ENCODE measurements around the gene CD44. TPM values are rescaled to one million over a fixed set of nuclear protein-coding genes. Genes with fewer than 3 reads are reported as not detected.

CD44 gene
- total RNA-seq, 1 donor from 2014 or later, result 155 TPM

DNA sequence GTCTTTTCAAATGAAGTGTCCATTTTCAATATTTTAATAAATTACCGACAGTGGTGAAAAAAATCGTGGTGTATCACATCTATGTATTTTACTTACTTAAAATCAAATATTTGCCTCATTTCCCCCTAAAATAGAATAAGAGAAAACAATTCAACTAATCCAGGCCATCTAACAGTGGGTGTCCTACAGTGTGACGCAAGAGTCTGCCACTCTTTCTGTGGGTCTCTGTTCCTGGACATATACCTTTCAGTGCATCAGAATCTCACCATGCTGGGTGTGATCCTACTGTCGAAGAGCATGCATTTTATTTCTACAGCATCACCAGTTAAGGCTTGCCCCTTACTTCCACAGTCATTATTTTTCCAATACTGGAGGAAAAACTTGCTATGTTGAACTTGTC lies 111.2 kb downstream of the CD44 start:
- no peaks in the 10 kb centered on the region for H3K27me3 Mint-ChIP-seq (ENCODE audit: unreplicated experiment)
- DNase-seq (ENCODE audit: low spot score), result no peak
- no peaks in the 10 kb centered on the region for H3K9me3 Mint-ChIP-seq (ENCODE audit: unreplicated experiment)
- H3K4me1 Mint-ChIP-seq (ENCODE audit: unreplicated experiment), result peaks cover 4% of the 10 kb centered on the region
- H3K36me3 Mint-ChIP-seq (ENCODE audit: low read depth, unreplicated experiment), result no peaks in the 10 kb centered on the region
- TF ChIP-seq, protein P1, sequence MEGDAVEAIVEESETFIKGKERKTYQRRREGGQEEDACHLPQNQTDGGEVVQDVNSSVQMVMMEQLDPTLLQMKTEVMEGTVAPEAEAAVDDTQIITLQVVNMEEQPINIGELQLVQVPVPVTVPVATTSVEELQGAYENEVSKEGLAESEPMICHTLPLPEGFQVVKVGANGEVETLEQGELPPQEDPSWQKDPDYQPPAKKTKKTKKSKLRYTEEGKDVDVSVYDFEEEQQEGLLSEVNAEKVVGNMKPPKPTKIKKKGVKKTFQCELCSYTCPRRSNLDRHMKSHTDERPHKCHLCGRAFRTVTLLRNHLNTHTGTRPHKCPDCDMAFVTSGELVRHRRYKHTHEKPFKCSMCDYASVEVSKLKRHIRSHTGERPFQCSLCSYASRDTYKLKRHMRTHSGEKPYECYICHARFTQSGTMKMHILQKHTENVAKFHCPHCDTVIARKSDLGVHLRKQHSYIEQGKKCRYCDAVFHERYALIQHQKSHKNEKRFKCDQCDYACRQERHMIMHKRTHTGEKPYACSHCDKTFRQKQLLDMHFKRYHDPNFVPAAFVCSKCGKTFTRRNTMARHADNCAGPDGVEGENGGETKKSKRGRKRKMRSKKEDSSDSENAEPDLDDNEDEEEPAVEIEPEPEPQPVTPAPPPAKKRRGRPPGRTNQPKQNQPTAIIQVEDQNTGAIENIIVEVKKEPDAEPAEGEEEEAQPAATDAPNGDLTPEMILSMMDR (IDR thresholded peaks at IDR 0.05; ENCODE audit: unreplicated experiment), result no peak
- H3K27ac Mint-ChIP-seq (ENCODE audit: unreplicated experiment), result no peak overlapping the region
- no peak overlapping the region for H3K4me3 Mint-ChIP-seq (ENCODE audit: unreplicated experiment)

DNA sequence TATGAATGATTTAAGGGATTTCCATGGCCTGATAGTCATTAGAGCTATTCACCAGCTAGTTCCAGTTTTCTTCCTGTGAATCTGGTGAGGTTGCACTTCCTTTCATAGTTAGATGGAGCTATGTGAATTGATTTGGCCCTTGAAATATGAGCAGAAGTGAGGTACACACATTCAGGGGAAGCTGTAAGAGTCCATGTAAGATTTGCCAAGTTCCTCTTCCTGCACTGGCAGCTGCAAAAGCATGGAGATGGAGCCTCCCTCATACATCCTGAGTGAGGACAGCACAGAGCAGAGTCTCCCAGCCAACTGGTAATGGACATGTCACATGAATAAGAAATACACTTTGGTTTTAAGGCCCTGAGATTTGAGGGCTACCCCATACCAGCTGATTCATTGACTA lies 111.7 kb downstream of the CD44 start:
- TF ChIP-seq, protein P1 (IDR thresholded peaks at IDR 0.05; ENCODE audit: unreplicated experiment), result no peak
- Mint-ChIP-seq H3K36me3 (ENCODE audit: low read depth, unreplicated experiment) (no peaks in the 10 kb centered on the region), H3K27ac (ENCODE audit: unreplicated experiment) (no peak overlapping the region), H3K4me3 (ENCODE audit: unreplicated experiment) (no peak overlapping the region), H3K9me3 (ENCODE audit: unreplicated experiment) (no peaks in the 10 kb centered on the region), H3K4me1 (ENCODE audit: unreplicated experiment) (peaks cover 4% of the 10 kb centered on the region), H3K27me3 (ENCODE audit: unreplicated experiment) (no peaks in the 10 kb centered on the region)
- no peak for DNase-seq (ENCODE audit: low spot score)

DNA sequence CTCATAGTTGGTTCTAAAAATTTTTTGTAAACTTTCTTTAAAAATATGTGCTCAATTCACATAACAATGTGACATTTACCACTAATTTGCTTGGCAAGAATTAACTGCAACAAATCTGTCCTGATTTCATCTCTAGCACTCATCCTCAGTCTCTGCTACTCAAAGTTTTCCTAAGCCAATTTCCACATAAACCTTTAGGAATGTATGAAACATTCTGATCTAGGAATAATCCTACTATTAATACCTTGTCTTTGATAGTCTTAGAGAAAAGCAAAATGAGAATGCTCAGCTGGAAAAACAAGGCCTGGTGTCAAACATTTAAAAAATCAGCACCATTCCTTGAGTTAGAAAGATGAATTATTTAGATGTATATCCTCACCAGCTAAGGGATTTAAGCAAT lies 114.3 kb downstream of the CD44 start:
- no peaks in the 10 kb centered on the region for H3K27me3 Mint-ChIP-seq (ENCODE audit: unreplicated experiment)
- H3K4me3 Mint-ChIP-seq (ENCODE audit: unreplicated experiment), result no peak overlapping the region

DNA sequence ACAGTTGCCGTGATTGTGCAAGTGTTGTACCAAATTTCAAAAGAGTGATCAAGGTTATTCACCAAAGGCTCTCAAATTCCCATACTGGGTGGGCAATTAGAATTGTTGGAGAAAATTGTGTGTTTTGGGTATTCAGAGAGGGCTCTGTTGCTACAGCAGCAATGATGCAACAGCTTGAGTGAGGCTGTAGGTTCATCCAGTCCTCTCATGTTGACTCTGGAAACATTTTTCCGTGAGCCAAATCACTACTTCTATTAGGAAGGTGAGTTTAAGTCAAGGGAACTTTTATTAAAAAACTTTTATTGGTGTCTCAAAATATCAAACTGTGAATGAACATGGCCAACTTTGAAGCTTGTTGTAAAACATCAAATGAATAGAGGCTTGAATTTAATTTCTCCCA lies 116.5 kb downstream of the CD44 start:
- no peak overlapping the region for H3K27ac Mint-ChIP-seq (ENCODE audit: unreplicated experiment)
- H3K4me3 Mint-ChIP-seq (ENCODE audit: unreplicated experiment), result no peak overlapping the region
- H3K27me3 Mint-ChIP-seq (ENCODE audit: unreplicated experiment), result no peaks in the 10 kb centered on the region
- DNase-seq (ENCODE audit: low spot score), result no peak
- H3K9me3 Mint-ChIP-seq (ENCODE audit: unreplicated experiment), result no peaks in the 10 kb centered on the region
- H3K36me3 Mint-ChIP-seq (ENCODE audit: low read depth, unreplicated experiment), result no peaks in the 10 kb centered on the region
- peaks cover 4% of the 10 kb centered on the region for H3K4me1 Mint-ChIP-seq (ENCODE audit: unreplicated experiment)
- TF ChIP-seq, protein P1 (IDR thresholded peaks at IDR 0.05; ENCODE audit: unreplicated experiment), result no peak

More for the DNA sequence above, 114.3 kb downstream of the CD44 start:
- DNase-seq (ENCODE audit: low spot score), result no peak
- Mint-ChIP-seq H3K4me1 (ENCODE audit: unreplicated experiment) (peaks cover 4% of the 10 kb centered on the region), H3K9me3 (ENCODE audit: unreplicated experiment) (no peaks in the 10 kb centered on the region), H3K36me3 (ENCODE audit: low read depth, unreplicated experiment) (no peaks in the 10 kb centered on the region), H3K27ac (ENCODE audit: unreplicated experiment) (no peak overlapping the region)
- TF ChIP-seq, protein P1 (IDR thresholded peaks at IDR 0.05; ENCODE audit: unreplicated experiment), result no peak

DNA sequence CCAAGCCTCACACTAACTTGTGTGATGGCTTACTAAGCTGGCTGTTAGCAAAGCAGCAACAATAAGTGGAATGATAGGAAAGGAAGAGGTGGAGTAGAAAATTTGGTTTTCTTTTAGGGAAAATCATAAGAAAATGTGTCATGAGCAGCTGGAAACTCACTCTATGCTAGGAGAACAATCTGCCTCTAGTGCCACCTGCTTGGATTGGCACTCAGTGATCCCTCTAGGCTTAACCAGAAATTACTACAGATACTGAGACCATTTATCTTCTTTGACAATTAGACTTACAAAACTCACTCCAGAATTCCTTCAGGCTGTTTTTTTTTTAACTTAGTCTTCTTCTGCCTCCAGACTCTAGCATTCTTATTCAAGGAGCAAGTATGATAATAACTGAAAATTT lies 117.3 kb downstream of the CD44 start:
- Mint-ChIP-seq H3K4me3 (ENCODE audit: unreplicated experiment) (no peak overlapping the region), H3K27me3 (ENCODE audit: unreplicated experiment) (no peaks in the 10 kb centered on the region), H3K9me3 (ENCODE audit: unreplicated experiment) (no peaks in the 10 kb centered on the region), H3K4me1 (ENCODE audit: unreplicated experiment) (no peaks in the 10 kb centered on the region), H3K36me3 (ENCODE audit: low read depth, unreplicated experiment) (no peaks in the 10 kb centered on the region), H3K27ac (ENCODE audit: unreplicated experiment) (no peak overlapping the region)
- TF ChIP-seq, protein P1 (IDR thresholded peaks at IDR 0.05; ENCODE audit: unreplicated experiment), result no peak
- no peak for DNase-seq (ENCODE audit: low spot score)
